PC-3 (cell line): ENCODE data around the gene LHFPL6. TPM values are rescaled to one million over a fixed set of nuclear protein-coding genes. Genes with fewer than 3 reads are reported as not detected.

Experiments
- ATAC-seq: fragments of 200-7000 bp; cut with Tn5 transposase; 2 replicates; pipeline ENCODE4 v1.9.1; 2020; ENCODE audit warnings: mild to moderate bottlenecking, moderate library complexity
- BruUV-seq: library from RNA; stranded (reverse); fragments of 400-500 nt; replicated peaks from 2 replicates; lab custom pipeline; 2021; lab: Mats Ljungman, UMichigan
- CTCF ChIA-PET: fragments of 300-600 bp; sonication (Branson Sonifier 250); formaldehyde crosslinking; loops from one replicate; lab custom pipeline; 2022; ENCODE audit warnings: antibody characterized with exemption; lab: Charles Lee
- POLR2A ChIA-PET: fragments of 300-600 bp; sonication (Branson Sonifier 250); formaldehyde crosslinking; loops from one replicate; lab custom pipeline; 2022; ENCODE audit warnings: antibody characterized with exemption; ENCODE audit not compliant: unreplicated experiment; lab: Charles Lee
- DNase-seq: peaks from one replicate; pipeline ENCODE4 v3.0.0-alpha.2; 2015
- H2AFZ ChIP-seq: fragments of 300-600 bp; sonication (generic); 2 replicates; pipeline ENCODE4 v1.6.0; 2016; ENCODE audit warnings: antibody characterized with exemption, low read length
- H3F3A ChIP-seq: fragments of 300-600 bp; sonication (generic); one replicate; pipeline ENCODE4 v1.6.0; 2017; ENCODE audit warnings: antibody characterized with exemption, low read length, control low read depth, mild to moderate bottlenecking; ENCODE audit not compliant: unreplicated experiment
- H3K27ac ChIP-seq: fragments of 300-600 bp; sonication (generic); 2 replicates; pipeline ENCODE4 v1.5.1; 2016; ENCODE audit warnings: mild to moderate bottlenecking, low read length
- H3K27me3 ChIP-seq: fragments of 300-600 bp; sonication (generic); 2 replicates; pipeline ENCODE4 v1.6.1; 2016; ENCODE audit warnings: low read length, mixed read lengths
- H3K36me3 ChIP-seq: fragments of 300-600 bp; sonication (generic); 2 replicates; pipeline ENCODE4 v1.6.1; 2016; ENCODE audit warnings: low read depth, mixed run types, low read length, mixed read lengths
- H3K4me1 ChIP-seq: fragments of 300-600 bp; sonication (generic); 2 replicates; pipeline ENCODE4 v1.5.1; 2016; ENCODE audit warnings: low read length; ENCODE audit not compliant: insufficient read depth
- H3K4me2 ChIP-seq: fragments of 300-600 bp; sonication (generic); 2 replicates; pipeline ENCODE4 v1.6.0; 2016; ENCODE audit warnings: low read length
- H3K4me3 ChIP-seq: fragments of 300-600 bp; sonication (generic); 2 replicates; pipeline ENCODE4 v1.5.1; 2016; ENCODE audit warnings: mild to moderate bottlenecking, low read length, mixed read lengths
- H3K79me2 ChIP-seq: fragments of 300-600 bp; sonication (generic); 2 replicates; pipeline ENCODE4 v1.6.1; 2017; ENCODE audit warnings: low read length, mixed read lengths
- H3K9ac ChIP-seq: fragments of 300-600 bp; sonication (generic); 2 replicates; pipeline ENCODE4 v1.6.0; 2016; ENCODE audit warnings: mild to moderate bottlenecking, low read length
- H3K9me2 ChIP-seq: fragments of 300-600 bp; sonication (generic); replicated peaks from 2 replicates; pipeline ENCODE4 v1.6.1; 2016; ENCODE audit warnings: mixed run types, low read length, mixed read lengths
- H3K9me3 ChIP-seq: fragments of 300-600 bp; sonication (generic); 2 replicates; pipeline ENCODE4 v1.6.1; 2016; ENCODE audit warnings: low read length, mixed read lengths
- H4K20me1 ChIP-seq: fragments of 300-600 bp; sonication (generic); 2 replicates; pipeline ENCODE4 v1.6.1; 2016; ENCODE audit warnings: low read length, mixed read lengths
- CTCF ChIP-seq: fragments of 300-600 bp; sonication (generic); conservative IDR thresholded peaks from 2 replicates; pipeline ENCODE4 v1.5.1; 2017; ENCODE audit warnings: antibody characterized with exemption, low read depth, mild to moderate bottlenecking, low read length
- EZH2 ChIP-seq: fragments of 300-600 bp; sonication (generic); IDR thresholded peaks from one replicate; pipeline ENCODE4 v1.6.1; 2017; ENCODE audit warnings: antibody characterized with exemption, mild to moderate bottlenecking, low read length; ENCODE audit not compliant: unreplicated experiment
- EZH2phosphoT487 ChIP-seq: fragments of 300-600 bp; sonication (generic); IDR thresholded peaks from 2 replicates; pipeline ENCODE4 v1.6.1; 2018; ENCODE audit warnings: mild to moderate bottlenecking, antibody characterized with exemption, low read length, borderline replicate concordance
- intact Hi-C: fragments of 100-400 bp; cut with micrococcal nuclease; formaldehyde crosslinking; loops from 2 replicates; pipeline ENCODE4 v1.9.0; 2023
- total RNA-seq: library from RNA; depleted of rRNA; stranded (reverse); fragments of >200 nt; gene quantifications from 2 replicates; pipeline ENCODE4 v1.2.3, GENCODE V29; 2014

The LHFPL6 gene
- total RNA-seq, 1 experiment from 2014 or later, result 7.8 TPM

GRCh38 chr13:39422845-39423565 is 180.0 kb downstream of the LHFPL6 start:
- ATAC-seq (no peak), DNase-seq (no peak)
- Histone ChIP-seq H3K79me2 (no peaks in the 10 kb centered on the region), H3K9ac (no peak overlapping the region), H3K9me2 (no peaks in the 10 kb centered on the region), H3K4me2 (no peak overlapping the region), H3K36me3 (no peaks in the 10 kb centered on the region), H3K27me3 (no peaks in the 10 kb centered on the region), H3F3A (no peaks in the 10 kb centered on the region), H3K27ac (no peak overlapping the region), H3K4me3 (no peak overlapping the region), H4K20me1 (no peaks in the 10 kb centered on the region), H3K9me3 (no peaks in the 10 kb centered on the region), H2AFZ (no peak overlapping the region), H3K4me1 (peaks cover 1% of the 10 kb centered on the region; the same call in 1 of the 2 replicates)
- intact Hi-C loops, result no loop called here
- CTCF ChIA-PET, result no interaction called here
- POLR2A ChIA-PET, result no interaction called here
- BruUV-seq, result no TSS peak
- TF ChIP-seq EZH2phosphoT487 (no peak), EZH2 (no peak), CTCF (no peak)

- POLR2A ChIA-PET, result no interaction called here
- Histone ChIP-seq H3K27ac (no peak overlapping the region), H3K9ac (no peak overlapping the region), H4K20me1 (no peaks in the 10 kb centered on the region), H3K4me1 (peaks cover 7% of the 10 kb centered on the region; the same call in 1 of the 2 replicates), H2AFZ (no peak overlapping the region), H3K27me3 (no peaks in the 10 kb centered on the region), H3K9me2 (no peaks in the 10 kb centered on the region), H3K36me3 (no peaks in the 10 kb centered on the region), H3K4me2 (no peak overlapping the region), H3F3A (no peaks in the 10 kb centered on the region), H3K9me3 (no peaks in the 10 kb centered on the region), H3K4me3 (no peak overlapping the region), H3K79me2 (no peaks in the 10 kb centered on the region)
- intact Hi-C loops, result loop anchor here (5.0 kb wide), 2 partner anchors 148 to 273 kb away; no protein-coding TSS in a partner anchor
- DNase-seq (no peak), ATAC-seq (no peak)
- no peak for TF ChIP-seq CTCF
- TF ChIP-seq EZH2phosphoT487, result no peak
- no peak for TF ChIP-seq EZH2
- CTCF ChIA-PET, result no interaction called here
- BruUV-seq, result no TSS peak
Measured at GRCh38 chr13:39419876-39420275, 183.1 kb downstream of the LHFPL6 start.

- Histone ChIP-seq H3K36me3 (no peaks in the 10 kb centered on the region), H3K4me1 (peaks cover 7% of the 10 kb centered on the region; the same call in 1 of the 2 replicates), H3K9me3 (no peaks in the 10 kb centered on the region), H4K20me1 (no peaks in the 10 kb centered on the region), H2AFZ (no peak overlapping the region), H3K27ac (no peak overlapping the region), H3K9ac (no peak overlapping the region), H3K79me2 (no peaks in the 10 kb centered on the region), H3K9me2 (no peaks in the 10 kb centered on the region), H3K27me3 (no peaks in the 10 kb centered on the region), H3K4me3 (no peak overlapping the region), H3K4me2 (no peak overlapping the region), H3F3A (no peaks in the 10 kb centered on the region)
- TF ChIP-seq EZH2phosphoT487 (no peak), CTCF (no peak), EZH2 (no peak)
- CTCF ChIA-PET, result no interaction called here
- intact Hi-C loops, result loop anchor here (5.0 kb wide), 2 partner anchors 147 to 272 kb away; no protein-coding TSS in a partner anchor
- POLR2A ChIA-PET, result no interaction called here
- no TSS peak for BruUV-seq
- ATAC-seq, result no peak
- DNase-seq, result no peak
Measured at GRCh38 chr13:39419068-39419467, 183.9 kb downstream of the LHFPL6 start.
